WERI-Rb-1 (cell line): ENCODE measurements around the gene CEMIP.

Experiments
- DNase-seq: peaks from one replicate; pipeline ENCODE4 v3.0.0-alpha.2; 2020
- H3K27ac ChIP-seq: fragments of 250-450 bp; sonication (Bioruptor Pico); 2 replicates; pipeline ENCODE4 v1.5.1; 2020; ENCODE audit warnings: mild to moderate bottlenecking, moderate library complexity
- H3K27me3 ChIP-seq: fragments of 250-450 bp; sonication (Bioruptor Pico); 2 replicates; pipeline ENCODE4 v1.5.1; 2021; ENCODE audit warnings: mild to moderate bottlenecking, low read depth, moderate library complexity; ENCODE audit not compliant: insufficient read depth, severe bottlenecking
- H3K36me3 ChIP-seq: fragments of 250-450 bp; sonication (Bioruptor Pico); 2 replicates; pipeline ENCODE4 v1.5.1; 2020; ENCODE audit warnings: mild to moderate bottlenecking, moderate library complexity
- H3K4me3 ChIP-seq: 2 replicates; pipeline ENCODE4 v1.5.1; 2011; ENCODE audit warnings: low read depth, mild to moderate bottlenecking, control low read depth, low read length
- H3K9me3 ChIP-seq: fragments of 250-450 bp; sonication (Bioruptor Pico); 2 replicates; pipeline ENCODE4 v1.5.1; 2021; ENCODE audit warnings: mild to moderate bottlenecking, moderate library complexity; ENCODE audit not compliant: severe bottlenecking
- TF ChIP-seq, protein P1 (sequence below): IDR thresholded peaks from 2 replicates; pipeline ENCODE4 v1.5.1; 2011; ENCODE audit warnings: low read depth, mild to moderate bottlenecking, control low read depth, inconsistent platforms, low read length

The CEMIP gene

DNA sequence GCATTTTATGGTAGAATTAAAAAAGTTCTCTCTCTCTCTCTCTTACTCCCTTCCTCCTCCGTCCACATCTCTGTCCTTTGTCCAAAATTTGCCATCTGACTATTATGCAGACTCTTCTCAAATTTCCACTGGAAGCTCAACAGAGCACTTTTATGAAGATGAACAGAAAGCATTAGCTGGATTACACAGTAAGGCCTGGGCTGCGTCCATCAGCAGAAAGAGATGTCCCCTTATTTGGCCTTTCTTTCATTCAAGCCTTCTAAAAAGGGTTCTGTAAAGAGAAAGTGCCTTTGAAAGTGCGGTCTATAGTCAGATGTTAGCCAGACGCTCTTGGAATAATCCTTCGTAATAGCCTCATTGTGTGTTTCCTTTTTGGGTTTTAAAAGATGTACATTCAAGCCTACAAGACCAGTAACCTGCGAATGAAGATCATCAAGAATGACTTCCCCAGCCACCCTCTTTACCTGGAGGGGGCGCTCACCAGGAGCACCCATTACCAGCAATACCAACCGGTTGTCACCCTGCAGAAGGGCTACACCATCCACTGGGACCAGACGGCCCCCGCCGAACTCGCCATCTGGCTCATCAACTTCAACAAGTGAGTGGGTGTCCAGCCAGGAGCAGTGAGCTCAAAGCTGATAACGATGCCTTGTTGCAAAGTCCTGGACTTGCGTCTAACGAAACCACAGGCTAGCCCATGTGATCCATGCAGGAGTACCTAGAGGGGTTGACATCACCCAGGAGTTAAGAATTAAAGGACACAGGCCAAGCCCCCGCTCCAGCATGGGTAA lies 157.3 kb downstream of the CEMIP start:
- no peaks in the 10 kb centered on the region for H3K36me3 ChIP-seq
- DNase-seq, result no peak
- no peak overlapping the region for H3K27ac ChIP-seq
- no peaks in the 10 kb centered on the region for H3K27me3 ChIP-seq
- TF ChIP-seq, protein P1, sequence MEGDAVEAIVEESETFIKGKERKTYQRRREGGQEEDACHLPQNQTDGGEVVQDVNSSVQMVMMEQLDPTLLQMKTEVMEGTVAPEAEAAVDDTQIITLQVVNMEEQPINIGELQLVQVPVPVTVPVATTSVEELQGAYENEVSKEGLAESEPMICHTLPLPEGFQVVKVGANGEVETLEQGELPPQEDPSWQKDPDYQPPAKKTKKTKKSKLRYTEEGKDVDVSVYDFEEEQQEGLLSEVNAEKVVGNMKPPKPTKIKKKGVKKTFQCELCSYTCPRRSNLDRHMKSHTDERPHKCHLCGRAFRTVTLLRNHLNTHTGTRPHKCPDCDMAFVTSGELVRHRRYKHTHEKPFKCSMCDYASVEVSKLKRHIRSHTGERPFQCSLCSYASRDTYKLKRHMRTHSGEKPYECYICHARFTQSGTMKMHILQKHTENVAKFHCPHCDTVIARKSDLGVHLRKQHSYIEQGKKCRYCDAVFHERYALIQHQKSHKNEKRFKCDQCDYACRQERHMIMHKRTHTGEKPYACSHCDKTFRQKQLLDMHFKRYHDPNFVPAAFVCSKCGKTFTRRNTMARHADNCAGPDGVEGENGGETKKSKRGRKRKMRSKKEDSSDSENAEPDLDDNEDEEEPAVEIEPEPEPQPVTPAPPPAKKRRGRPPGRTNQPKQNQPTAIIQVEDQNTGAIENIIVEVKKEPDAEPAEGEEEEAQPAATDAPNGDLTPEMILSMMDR, result 0 out of 2 replicates have a peak, but pooled peaks have one; percentile 2
- H3K4me3 ChIP-seq, result no peak overlapping the region
- no peaks in the 10 kb centered on the region for H3K9me3 ChIP-seq

DNA sequence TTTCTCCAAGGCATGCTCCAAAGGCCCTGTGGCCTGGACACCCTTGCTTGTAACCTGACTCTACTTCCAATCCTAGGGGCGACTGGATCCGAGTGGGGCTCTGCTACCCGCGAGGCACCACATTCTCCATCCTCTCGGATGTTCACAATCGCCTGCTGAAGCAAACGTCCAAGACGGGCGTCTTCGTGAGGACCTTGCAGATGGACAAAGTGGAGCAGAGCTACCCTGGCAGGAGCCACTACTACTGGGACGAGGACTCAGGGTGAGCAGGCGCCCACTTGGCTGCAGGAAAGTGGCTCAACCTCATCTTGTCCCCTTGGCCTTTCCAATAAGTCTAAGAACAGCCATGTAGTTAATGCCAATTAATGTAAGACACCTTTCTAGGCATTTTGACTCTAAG lies 158.5 kb downstream of the CEMIP start:
- Histone ChIP-seq H3K9me3 (no peaks in the 10 kb centered on the region), H3K4me3 (no peak overlapping the region)

DNA sequence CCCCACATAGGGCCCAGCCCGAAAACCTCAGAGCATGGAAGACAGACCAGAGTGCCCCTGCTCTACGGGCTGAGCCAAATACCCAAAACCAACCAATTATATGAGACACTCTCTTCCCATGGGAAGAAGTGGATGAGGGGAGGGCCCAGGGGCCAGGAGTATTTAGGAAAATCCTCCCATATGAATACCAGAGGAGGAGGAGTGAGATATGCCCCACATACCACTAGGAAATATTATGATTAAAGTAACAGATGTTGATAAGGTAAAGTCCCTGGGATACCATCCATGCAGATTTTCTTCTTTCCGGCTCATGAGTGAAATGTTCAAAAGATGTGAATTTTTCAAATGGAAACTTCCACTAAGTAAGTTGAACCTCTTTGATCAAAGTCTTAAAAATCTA lies 160.0 kb downstream of the CEMIP start:
- H3K9me3 ChIP-seq, result no peaks in the 10 kb centered on the region
- H3K36me3 ChIP-seq, result no peaks in the 10 kb centered on the region
- H3K27me3 ChIP-seq, result no peaks in the 10 kb centered on the region
- no peak overlapping the region for H3K27ac ChIP-seq
- DNase-seq, result no peak
- TF ChIP-seq, protein P1, result no peak
- H3K4me3 ChIP-seq, result no peak overlapping the region

More for the DNA sequence above, 158.5 kb downstream of the CEMIP start:
- no peak overlapping the region for H3K27ac ChIP-seq
- TF ChIP-seq, protein P1, result no peak
- DNase-seq, result no peak
- H3K27me3 ChIP-seq, result no peaks in the 10 kb centered on the region
- no peaks in the 10 kb centered on the region for H3K36me3 ChIP-seq

DNA sequence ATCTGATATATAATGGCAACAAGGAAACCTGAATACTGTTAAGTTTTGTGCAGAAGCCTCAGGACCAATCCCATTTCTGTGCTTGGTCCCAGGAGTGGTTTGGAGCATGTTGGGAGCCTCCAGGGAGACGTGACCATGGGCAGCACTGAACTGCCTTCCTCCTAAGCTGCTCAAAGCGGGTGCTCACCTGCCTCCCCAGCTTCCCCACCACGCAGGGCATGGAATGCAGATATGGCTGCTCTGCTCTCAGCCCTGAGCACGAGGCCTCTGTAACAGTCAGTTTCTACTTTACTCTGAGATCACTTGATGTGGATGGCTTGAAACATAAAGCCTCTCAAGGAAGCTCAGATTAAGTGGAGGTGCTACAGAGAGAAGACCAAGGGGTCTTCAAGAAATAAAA lies 161.2 kb downstream of the CEMIP start:
- Histone ChIP-seq H3K36me3 (no peaks in the 10 kb centered on the region), H3K27me3 (no peaks in the 10 kb centered on the region), H3K9me3 (no peaks in the 10 kb centered on the region), H3K4me3 (no peak overlapping the region), H3K27ac (no peak overlapping the region)
- no peak for DNase-seq
- TF ChIP-seq, protein P1, result no peak

DNA sequence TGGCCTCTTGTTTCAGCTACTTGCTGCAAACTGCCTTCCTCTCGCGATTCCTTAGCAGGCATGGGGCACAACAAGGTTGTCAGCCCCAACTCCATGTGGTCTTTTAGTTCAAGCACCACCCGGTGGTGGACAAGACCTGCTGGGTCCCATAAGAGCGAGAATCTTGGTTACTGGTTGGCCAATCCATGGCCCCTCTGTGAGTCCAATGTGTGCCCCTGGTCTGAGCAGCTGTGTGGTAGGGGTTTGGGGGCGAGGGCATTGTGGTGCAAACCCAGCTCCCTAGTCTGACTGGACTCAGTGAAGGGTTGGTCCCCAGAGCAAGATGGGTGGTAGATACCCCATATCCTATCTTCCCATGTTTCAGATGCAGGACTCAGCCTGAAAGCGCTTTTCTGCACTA lies 161.7 kb downstream of the CEMIP start:
- TF ChIP-seq, protein P1, result no peak
- Histone ChIP-seq H3K4me3 (no peak overlapping the region), H3K27ac (no peak overlapping the region), H3K36me3 (no peaks in the 10 kb centered on the region), H3K27me3 (no peaks in the 10 kb centered on the region), H3K9me3 (no peaks in the 10 kb centered on the region)
- no peak for DNase-seq

DNA sequence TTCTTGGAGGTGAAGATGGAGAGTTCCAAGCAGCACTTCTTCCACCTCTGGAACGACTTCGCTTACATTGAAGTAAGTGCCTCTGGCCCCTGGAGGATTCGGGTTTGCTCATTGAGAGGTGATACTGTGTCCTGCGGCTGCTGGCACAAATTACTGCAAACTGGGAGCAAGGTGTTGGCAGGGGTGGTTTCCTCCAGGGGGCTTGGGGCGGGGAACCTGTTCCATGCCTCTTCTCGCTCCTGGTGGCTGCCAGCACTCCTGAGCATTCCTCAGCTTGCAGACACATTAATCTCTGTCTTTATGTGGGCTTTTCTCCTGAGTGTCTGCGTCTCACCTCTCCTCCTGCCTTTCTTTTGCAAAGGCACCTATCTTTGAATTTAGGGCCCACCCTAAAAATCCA lies 163.1 kb downstream of the CEMIP start:
- Histone ChIP-seq H3K36me3 (peaks cover 2% of the 10 kb centered on the region), H3K9me3 (no peaks in the 10 kb centered on the region), H3K27ac (no peak overlapping the region), H3K27me3 (no peaks in the 10 kb centered on the region), H3K4me3 (no peak overlapping the region)
- no peak for DNase-seq
- TF ChIP-seq, protein P1, result no peak
